Measurements from ENCODE around the gene GALNT12. TPM values are rescaled to one million over a fixed set of nuclear protein-coding genes. Genes with fewer than 3 reads are reported as not detected.
A peak's percentile ranks its signal among the peaks of the same experiment; 100 is the strongest.

Gene GALNT12
- total RNA-seq, 6 donors from 2014 or later, result 18.2 to 89.1 (median 30.0) TPM

DNA sequence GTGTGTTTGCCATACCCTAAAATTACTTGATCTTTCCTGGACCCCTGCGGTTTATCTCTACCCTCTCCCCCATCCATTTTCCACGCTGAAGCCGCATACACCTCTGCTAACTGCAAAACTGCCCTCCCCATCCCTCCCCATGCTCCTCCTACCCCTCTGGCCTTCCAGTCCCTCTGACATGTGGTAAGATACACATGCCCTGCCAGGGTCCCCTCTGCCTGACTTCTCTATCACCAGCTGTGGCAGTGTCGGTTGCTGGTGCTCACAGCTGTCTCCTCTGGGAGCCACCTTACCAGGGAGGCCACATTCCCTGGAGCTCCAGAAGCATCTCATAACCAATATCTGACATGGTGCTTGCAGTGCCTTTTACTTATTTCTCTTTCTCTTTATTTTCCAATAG lies 77.4 kb downstream of the GALNT12 start:
- Histone ChIP-seq H3K27me3 (no peaks in the 10 kb centered on the region), H3K4me3 (no peak overlapping the region), H3K36me3 (no peaks in the 10 kb centered on the region), H3K9me3 (no peaks in the 10 kb centered on the region), H3K4me1 (peaks cover 0 to 18% (median 13%) of the 10 kb centered on the region in 4 donors), H3K27ac (no peak overlapping the region)
- TF ChIP-seq, protein P1, sequence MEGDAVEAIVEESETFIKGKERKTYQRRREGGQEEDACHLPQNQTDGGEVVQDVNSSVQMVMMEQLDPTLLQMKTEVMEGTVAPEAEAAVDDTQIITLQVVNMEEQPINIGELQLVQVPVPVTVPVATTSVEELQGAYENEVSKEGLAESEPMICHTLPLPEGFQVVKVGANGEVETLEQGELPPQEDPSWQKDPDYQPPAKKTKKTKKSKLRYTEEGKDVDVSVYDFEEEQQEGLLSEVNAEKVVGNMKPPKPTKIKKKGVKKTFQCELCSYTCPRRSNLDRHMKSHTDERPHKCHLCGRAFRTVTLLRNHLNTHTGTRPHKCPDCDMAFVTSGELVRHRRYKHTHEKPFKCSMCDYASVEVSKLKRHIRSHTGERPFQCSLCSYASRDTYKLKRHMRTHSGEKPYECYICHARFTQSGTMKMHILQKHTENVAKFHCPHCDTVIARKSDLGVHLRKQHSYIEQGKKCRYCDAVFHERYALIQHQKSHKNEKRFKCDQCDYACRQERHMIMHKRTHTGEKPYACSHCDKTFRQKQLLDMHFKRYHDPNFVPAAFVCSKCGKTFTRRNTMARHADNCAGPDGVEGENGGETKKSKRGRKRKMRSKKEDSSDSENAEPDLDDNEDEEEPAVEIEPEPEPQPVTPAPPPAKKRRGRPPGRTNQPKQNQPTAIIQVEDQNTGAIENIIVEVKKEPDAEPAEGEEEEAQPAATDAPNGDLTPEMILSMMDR (IDR thresholded peaks at IDR 0.05), result no peak
- no peak for TF ChIP-seq EP300 (IDR thresholded peaks at IDR 0.05)
- DNase-seq (no peak), ATAC-seq (ENCODE audit: low FRiP score in 2 of 2) (no peak)
- 89 to 95% methylated on average over 4 of the region's 4 CpGs for WGBS, 2 donors

- no peaks in the 10 kb centered on the region for H3K9me3 ChIP-seq
- H3K27ac ChIP-seq, result peak overlapping the region in 1 of 4 donors; percentile 54
- no peak overlapping the region for H3K4me3 ChIP-seq
- H3K36me3 ChIP-seq, result no peaks in the 10 kb centered on the region
- ATAC-seq (ENCODE audit: low FRiP score in 2 of 2) (no peak), DNase-seq (no peak)
- TF ChIP-seq POLR2AphosphoS5 (IDR thresholded peaks at IDR 0.05) (no peak), POLR2A (IDR thresholded peaks at IDR 0.05) (no peak), EP300 (IDR thresholded peaks at IDR 0.05) (no peak)
- TF ChIP-seq, protein P1 (IDR thresholded peaks at IDR 0.05), result no peak
- H3K4me1 ChIP-seq, result peaks cover 0 to 18% (median 13%) of the 10 kb centered on the region in 4 donors
- WGBS, 2 donors, result 83 to 90% methylated on average over 5 of the region's 5 CpGs
- H3K27me3 ChIP-seq, result no peaks in the 10 kb centered on the region
These were observed 78.3 kb downstream of the GALNT12 start for GRCh38 chr9:98885575-98886295.

GRCh38 chr9:98886691-98887229 lies 79.3 kb downstream of the GALNT12 start:
- no peaks in the 10 kb centered on the region for H3K36me3 ChIP-seq
- H3K27me3 ChIP-seq, result no peaks in the 10 kb centered on the region
- ATAC-seq (ENCODE audit: low FRiP score in 2 of 2) (peak in 1 of 2 donors; percentile 12), DNase-seq (no peak)
- no peak overlapping the region for H3K4me3 ChIP-seq
- 34 to 39% methylated on average over 6 of the region's 6 CpGs for WGBS, 2 donors
- peak overlapping the region in 1 of 4 donors; percentile 54 for H3K27ac ChIP-seq
- no peak for TF ChIP-seq EP300 (IDR thresholded peaks at IDR 0.05)
- no peak for TF ChIP-seq POLR2AphosphoS5 (IDR thresholded peaks at IDR 0.05)
- TF ChIP-seq, protein P1 (IDR thresholded peaks at IDR 0.05), result no peak
- no peak for TF ChIP-seq POLR2A (IDR thresholded peaks at IDR 0.05)
- H3K9me3 ChIP-seq, result no peaks in the 10 kb centered on the region
- H3K4me1 ChIP-seq, result peaks cover 0 to 18% (median 13%) of the 10 kb centered on the region in 4 donors

- no peak for ATAC-seq (ENCODE audit: low FRiP score in 2 of 2)
- no peak overlapping the region for H3K27ac ChIP-seq
- WGBS, 2 donors, result 65 to 67% methylated on average over 6 of the region's 6 CpGs
- no peak for DNase-seq
- H3K4me3 ChIP-seq, result no peak overlapping the region
- peaks cover 0 to 18% (median 13%) of the 10 kb centered on the region in 4 donors for H3K4me1 ChIP-seq
- no peaks in the 10 kb centered on the region for H3K36me3 ChIP-seq
- no peaks in the 10 kb centered on the region for H3K27me3 ChIP-seq
- H3K9me3 ChIP-seq, result no peaks in the 10 kb centered on the region
- no peak for TF ChIP-seq EP300 (IDR thresholded peaks at IDR 0.05)
- no peak for TF ChIP-seq POLR2AphosphoS5 (IDR thresholded peaks at IDR 0.05)
- TF ChIP-seq, protein P1 (IDR thresholded peaks at IDR 0.05), result no peak
- TF ChIP-seq POLR2A (IDR thresholded peaks at IDR 0.05), result no peak
These were observed 80.5 kb downstream of the GALNT12 start for GRCh38 chr9:98887918-98888510.

All from upper lobe of left lung (tissue), 6 donors.